AG09319 (cell line): ENCODE measurements around the gene SMIM23.

Source experiments
- DNase-seq: peaks from one replicate; pipeline ENCODE4 v3.0.0-alpha.2; 2010; ENCODE audit warnings: low read depth; ENCODE audit errors: extremely low read depth
- CTCF ChIP-seq: IDR thresholded peaks from 2 replicates; pipeline ENCODE4 v1.5.1; 2011; ENCODE audit warnings: low read depth, mild to moderate bottlenecking, inconsistent platforms, low read length, moderate library complexity

The SMIM23 gene

GRCh38 chr5:171759777-171760176 lies 25.8 kb upstream of the SMIM23 start:
- DNase-seq: no peak
- TF ChIP-seq CTCF: no peak

GRCh38 chr5:171762021-171762608 lies 23.5 kb upstream of the SMIM23 start:
- DNase-seq: peak; percentile 16
- no peak for TF ChIP-seq CTCF

- DNase-seq: no peak
- TF ChIP-seq CTCF: no peak
Measured at GRCh38 chr5:171762903-171763302, 22.7 kb upstream of the SMIM23 start.

- DNase-seq: no peak
- TF ChIP-seq CTCF: no peak
Measured at GRCh38 chr5:171764265-171764664, 21.4 kb upstream of the SMIM23 start.

GRCh38 chr5:171766875-171767274 lies 18.7 kb upstream of the SMIM23 start:
- no peak for TF ChIP-seq CTCF

GRCh38 chr5:171770153-171770552 lies 15.5 kb upstream of the SMIM23 start:
- TF ChIP-seq CTCF: no peak

More at GRCh38 chr5:171766875-171767274, 18.7 kb upstream of the SMIM23 start:
- no peak for DNase-seq

GRCh38 chr5:171771856-171772255 lies 13.8 kb upstream of the SMIM23 start:
- DNase-seq: no peak
- no peak for TF ChIP-seq CTCF

More at GRCh38 chr5:171770153-171770552, 15.5 kb upstream of the SMIM23 start:
- DNase-seq: no peak
